ENCODE data around the gene ECE2. TPM values are rescaled to one million over a fixed set of nuclear protein-coding genes. Genes with fewer than 3 reads are reported as not detected.
A peak's percentile ranks its signal among the peaks of the same experiment; 100 is the strongest.

Gene ECE2
- total and polyA plus RNA-seq, 10 of the 15 experiments (the other 5 are each of a cell fraction or from before 2014, with no cell fraction given), result not detected

DNA sequence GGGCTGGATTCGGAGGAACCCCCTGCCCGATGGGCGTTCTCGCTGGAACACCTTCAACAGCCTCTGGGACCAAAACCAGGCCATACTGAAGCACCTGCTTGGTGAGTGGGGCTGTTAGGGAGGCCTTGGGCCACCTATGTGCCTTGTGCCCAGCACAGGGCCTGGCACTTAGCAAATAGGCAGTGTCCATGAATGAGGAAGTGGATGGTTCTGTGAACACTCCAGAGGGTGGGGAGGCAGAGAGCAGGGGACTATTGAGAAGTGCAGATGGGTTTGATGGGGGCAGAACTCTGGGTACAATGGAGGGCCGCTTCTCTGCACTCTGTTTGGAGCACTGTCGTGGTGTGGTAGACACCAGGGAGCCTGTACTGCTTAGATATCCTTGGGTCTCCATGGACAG, 1.5 kb downstream of the ECE2 start:
- DNase-seq (ENCODE audit: low read depth, low spot score) (no peak), ATAC-seq (no peak), FAIRE-seq (no peak)
- peaks cover 8 to 9% of the 10 kb centered on the region in 2 experiments; a peak in 3 of 4 replicates for H3K27me3 ChIP-seq (replicated peaks in 1 of 2; ENCODE audit: control insufficient read depth in 2 of 2, insufficient read depth in 2 of 2, low read length in 1 of 2)
- no peak overlapping the region for H2AFZ ChIP-seq (ENCODE audit: control insufficient read depth, low read depth, low read length)
- H3K4me3 ChIP-seq, result no peak overlapping the region
- H3K4me1 ChIP-seq (ENCODE audit: control insufficient read depth, insufficient read depth, low read length), result no peaks in the 10 kb centered on the region
- ChIA-PET RAD21 (ENCODE audit: unreplicated experiment) (no interaction called here), CTCF (interaction anchor here (0.9 kb wide), 1 partner anchor 51 kb away, joined by 3 read pairs; no protein-coding TSS in a partner anchor), SMC1A (ENCODE audit: uncharacterized antibody, unreplicated experiment) (no interaction called here), POLR2A (no interaction called here)
- no peaks in the 10 kb centered on the region for H4K20me1 ChIP-seq (ENCODE audit: control insufficient read depth, insufficient read depth)
- in situ Hi-C loops (cut with MboI) (no loop called here), intact Hi-C loops (cut with micrococcal nuclease; ENCODE audit: unreplicated experiment) (no loop called here)
- H3K9me3 ChIP-seq (replicated peaks; ENCODE audit: control insufficient read depth, insufficient read depth, low read length), result no peaks in the 10 kb centered on the region
- no peak overlapping the region for H3K4me2 ChIP-seq (ENCODE audit: control insufficient read depth, insufficient read depth)
- no peaks in the 10 kb centered on the region for H3K79me2 ChIP-seq (ENCODE audit: control insufficient read depth, insufficient read depth, low read length)
- whole genome bisulfite sequencing (ENCODE audit: insufficient coverage, insufficient replicate concordance, low lambda C conversion rate, missing lambda C conversion rate), result 24% methylated on average over 6 of the region's 6 CpGs
- H3K36me3 ChIP-seq (ENCODE audit: control insufficient read depth in 2 of 2, insufficient read depth in 2 of 2, low read length in 1 of 2), result no peaks in the 10 kb centered on the region
- H3K9ac ChIP-seq (ENCODE audit: control insufficient read depth, insufficient read depth, low read length), result no peak overlapping the region
- no TSS peak for BruUV-seq (replicated peaks)
- no peak overlapping the region for H3K27ac ChIP-seq (ENCODE audit: control insufficient read depth, insufficient read depth)
- TF ChIP-seq LARP7 (IDR thresholded peaks at IDR 0.05) (no peak), SPI1 (IDR thresholded peaks at IDR 0.05; ENCODE audit: borderline replicate concordance, insufficient read depth, low read depth, low read length) (peak; percentile 22; the same call in 1 of the 2 replicates)

DNA sequence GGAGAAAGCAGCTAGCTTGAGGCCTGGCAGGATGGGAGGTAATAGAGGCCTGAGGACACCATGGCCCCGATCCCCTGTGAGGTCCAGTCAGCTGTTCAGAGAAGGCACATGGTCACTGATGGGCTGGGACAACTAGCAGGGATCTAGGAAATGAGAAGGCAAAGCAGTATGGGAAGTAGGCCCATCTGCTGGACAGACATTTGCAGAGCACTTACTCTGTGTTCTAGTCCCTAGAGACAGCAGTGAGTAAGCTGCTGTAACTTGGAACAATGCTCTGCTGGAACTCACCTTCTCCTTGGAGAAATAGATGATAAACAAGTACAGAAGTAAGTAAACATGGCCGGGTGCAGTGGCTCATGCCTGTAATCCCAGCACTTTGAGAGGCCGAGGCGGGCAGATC, 7.1 kb downstream of the ECE2 start:
- Histone ChIP-seq H3K79me2 (ENCODE audit: control insufficient read depth, insufficient read depth, low read length) (no peaks in the 10 kb centered on the region), H3K4me3 (no peak overlapping the region), H3K4me2 (ENCODE audit: control insufficient read depth, insufficient read depth) (no peak overlapping the region), H2AFZ (ENCODE audit: control insufficient read depth, low read depth, low read length) (no peak overlapping the region), H3K27me3 (replicated peaks in 1 of 2; ENCODE audit: control insufficient read depth in 2 of 2, insufficient read depth in 2 of 2, low read length in 1 of 2) (no peaks in the 10 kb centered on the region; a peak in 2 of 4 replicates), H3K9me3 (replicated peaks; ENCODE audit: control insufficient read depth, insufficient read depth, low read length) (no peaks in the 10 kb centered on the region), H3K4me1 (ENCODE audit: control insufficient read depth, insufficient read depth, low read length) (no peaks in the 10 kb centered on the region), H3K36me3 (ENCODE audit: control insufficient read depth in 2 of 2, insufficient read depth in 2 of 2, low read length in 1 of 2) (no peaks in the 10 kb centered on the region), H4K20me1 (ENCODE audit: control insufficient read depth, insufficient read depth) (no peaks in the 10 kb centered on the region), H3K27ac (ENCODE audit: control insufficient read depth, insufficient read depth) (no peak overlapping the region), H3K9ac (ENCODE audit: control insufficient read depth, insufficient read depth, low read length) (no peak overlapping the region)
- POLR2A ChIA-PET, result interaction anchor here (0.5 kb wide), 1 partner anchor 9 kb away, joined by 4 read pairs; no protein-coding TSS in a partner anchor
- FAIRE-seq (no peak), ATAC-seq (no peak), DNase-seq (ENCODE audit: low read depth, low spot score) (no peak)
- CTCF ChIA-PET, result interaction anchor here (1.3 kb wide), 1 partner anchor 387 kb away, joined by 5 read pairs; no protein-coding TSS in a partner anchor
- SMC1A ChIA-PET (ENCODE audit: uncharacterized antibody, unreplicated experiment), result no interaction called here
- TF ChIP-seq, protein P1, sequence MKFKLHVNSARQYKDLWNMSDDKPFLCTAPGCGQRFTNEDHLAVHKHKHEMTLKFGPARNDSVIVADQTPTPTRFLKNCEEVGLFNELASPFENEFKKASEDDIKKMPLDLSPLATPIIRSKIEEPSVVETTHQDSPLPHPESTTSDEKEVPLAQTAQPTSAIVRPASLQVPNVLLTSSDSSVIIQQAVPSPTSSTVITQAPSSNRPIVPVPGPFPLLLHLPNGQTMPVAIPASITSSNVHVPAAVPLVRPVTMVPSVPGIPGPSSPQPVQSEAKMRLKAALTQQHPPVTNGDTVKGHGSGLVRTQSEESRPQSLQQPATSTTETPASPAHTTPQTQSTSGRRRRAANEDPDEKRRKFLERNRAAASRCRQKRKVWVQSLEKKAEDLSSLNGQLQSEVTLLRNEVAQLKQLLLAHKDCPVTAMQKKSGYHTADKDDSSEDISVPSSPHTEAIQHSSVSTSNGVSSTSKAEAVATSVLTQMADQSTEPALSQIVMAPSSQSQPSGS (IDR thresholded peaks at IDR 0.05; ENCODE audit: low read length), result no peak
- TF ChIP-seq EGR1 (IDR thresholded peaks at IDR 0.05; ENCODE audit: borderline replicate concordance in 1 of 2, low read depth in 2 of 2, low read length in 2 of 2), result no peak
- TF ChIP-seq, protein P2, sequence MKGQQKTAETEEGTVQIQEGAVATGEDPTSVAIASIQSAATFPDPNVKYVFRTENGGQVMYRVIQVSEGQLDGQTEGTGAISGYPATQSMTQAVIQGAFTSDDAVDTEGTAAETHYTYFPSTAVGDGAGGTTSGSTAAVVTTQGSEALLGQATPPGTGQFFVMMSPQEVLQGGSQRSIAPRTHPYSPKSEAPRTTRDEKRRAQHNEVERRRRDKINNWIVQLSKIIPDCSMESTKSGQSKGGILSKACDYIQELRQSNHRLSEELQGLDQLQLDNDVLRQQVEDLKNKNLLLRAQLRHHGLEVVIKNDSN (IDR thresholded peaks at IDR 0.05; ENCODE audit: borderline replicate concordance, extremely low read length, insufficient read depth, low read depth, low read length), result no peak
- no peak for TF ChIP-seq PAX8 (IDR thresholded peaks at IDR 0.05)
- no peak for TF ChIP-seq ZNF622 (IDR thresholded peaks at IDR 0.05)
- TF ChIP-seq PML (IDR thresholded peaks at IDR 0.05; ENCODE audit: low read length), result no peak
- no peak for TF ChIP-seq ATF7 (IDR thresholded peaks at IDR 0.05; ENCODE audit: low read depth)
- TF ChIP-seq, protein P3, sequence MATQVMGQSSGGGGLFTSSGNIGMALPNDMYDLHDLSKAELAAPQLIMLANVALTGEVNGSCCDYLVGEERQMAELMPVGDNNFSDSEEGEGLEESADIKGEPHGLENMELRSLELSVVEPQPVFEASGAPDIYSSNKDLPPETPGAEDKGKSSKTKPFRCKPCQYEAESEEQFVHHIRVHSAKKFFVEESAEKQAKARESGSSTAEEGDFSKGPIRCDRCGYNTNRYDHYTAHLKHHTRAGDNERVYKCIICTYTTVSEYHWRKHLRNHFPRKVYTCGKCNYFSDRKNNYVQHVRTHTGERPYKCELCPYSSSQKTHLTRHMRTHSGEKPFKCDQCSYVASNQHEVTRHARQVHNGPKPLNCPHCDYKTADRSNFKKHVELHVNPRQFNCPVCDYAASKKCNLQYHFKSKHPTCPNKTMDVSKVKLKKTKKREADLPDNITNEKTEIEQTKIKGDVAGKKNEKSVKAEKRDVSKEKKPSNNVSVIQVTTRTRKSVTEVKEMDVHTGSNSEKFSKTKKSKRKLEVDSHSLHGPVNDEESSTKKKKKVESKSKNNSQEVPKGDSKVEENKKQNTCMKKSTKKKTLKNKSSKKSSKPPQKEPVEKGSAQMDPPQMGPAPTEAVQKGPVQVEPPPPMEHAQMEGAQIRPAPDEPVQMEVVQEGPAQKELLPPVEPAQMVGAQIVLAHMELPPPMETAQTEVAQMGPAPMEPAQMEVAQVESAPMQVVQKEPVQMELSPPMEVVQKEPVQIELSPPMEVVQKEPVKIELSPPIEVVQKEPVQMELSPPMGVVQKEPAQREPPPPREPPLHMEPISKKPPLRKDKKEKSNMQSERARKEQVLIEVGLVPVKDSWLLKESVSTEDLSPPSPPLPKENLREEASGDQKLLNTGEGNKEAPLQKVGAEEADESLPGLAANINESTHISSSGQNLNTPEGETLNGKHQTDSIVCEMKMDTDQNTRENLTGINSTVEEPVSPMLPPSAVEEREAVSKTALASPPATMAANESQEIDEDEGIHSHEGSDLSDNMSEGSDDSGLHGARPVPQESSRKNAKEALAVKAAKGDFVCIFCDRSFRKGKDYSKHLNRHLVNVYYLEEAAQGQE (IDR thresholded peaks at IDR 0.05; ENCODE audit: low read depth, low read length), result no peak
- TF ChIP-seq ZZZ3 (IDR thresholded peaks at IDR 0.05; ENCODE audit: control insufficient read depth, insufficient read length, low read depth), result no peak
- no peak for TF ChIP-seq POLR2A (IDR thresholded peaks at IDR 0.05; ENCODE audit: low read depth, low read length)
- RAD21 ChIA-PET (ENCODE audit: unreplicated experiment), result no interaction called here
- no TSS peak for BruUV-seq (replicated peaks)
- intact Hi-C loops (cut with micrococcal nuclease; ENCODE audit: unreplicated experiment) (no loop called here), in situ Hi-C loops (cut with MboI) (no loop called here)
- 59% methylated on average over 4 of the region's 4 CpGs for WGBS (ENCODE audit: insufficient coverage, insufficient replicate concordance, low lambda C conversion rate, missing lambda C conversion rate)
